Measurements from ENCODE around the gene LCE1D.

DNA sequence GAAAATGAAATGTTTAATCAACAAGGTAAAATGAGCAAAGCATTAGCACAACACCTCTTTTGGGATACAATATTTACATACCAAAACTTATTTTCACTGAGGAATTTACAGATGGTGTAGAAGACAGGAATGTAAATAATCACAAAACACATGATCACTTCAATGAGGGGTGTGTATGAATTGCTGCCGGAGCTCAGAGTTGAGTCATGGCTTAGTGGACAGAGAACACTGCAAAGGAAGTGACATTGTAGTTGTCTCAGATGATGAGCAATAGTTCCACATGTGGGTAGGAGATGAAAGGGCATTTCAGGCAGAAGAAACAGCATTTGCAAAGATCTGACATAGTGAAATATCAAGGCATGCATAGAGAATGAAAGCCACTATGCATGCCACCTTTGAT lies 44.3 kb upstream of the LCE1D start:
- TF ChIP-seq, protein P1, sequence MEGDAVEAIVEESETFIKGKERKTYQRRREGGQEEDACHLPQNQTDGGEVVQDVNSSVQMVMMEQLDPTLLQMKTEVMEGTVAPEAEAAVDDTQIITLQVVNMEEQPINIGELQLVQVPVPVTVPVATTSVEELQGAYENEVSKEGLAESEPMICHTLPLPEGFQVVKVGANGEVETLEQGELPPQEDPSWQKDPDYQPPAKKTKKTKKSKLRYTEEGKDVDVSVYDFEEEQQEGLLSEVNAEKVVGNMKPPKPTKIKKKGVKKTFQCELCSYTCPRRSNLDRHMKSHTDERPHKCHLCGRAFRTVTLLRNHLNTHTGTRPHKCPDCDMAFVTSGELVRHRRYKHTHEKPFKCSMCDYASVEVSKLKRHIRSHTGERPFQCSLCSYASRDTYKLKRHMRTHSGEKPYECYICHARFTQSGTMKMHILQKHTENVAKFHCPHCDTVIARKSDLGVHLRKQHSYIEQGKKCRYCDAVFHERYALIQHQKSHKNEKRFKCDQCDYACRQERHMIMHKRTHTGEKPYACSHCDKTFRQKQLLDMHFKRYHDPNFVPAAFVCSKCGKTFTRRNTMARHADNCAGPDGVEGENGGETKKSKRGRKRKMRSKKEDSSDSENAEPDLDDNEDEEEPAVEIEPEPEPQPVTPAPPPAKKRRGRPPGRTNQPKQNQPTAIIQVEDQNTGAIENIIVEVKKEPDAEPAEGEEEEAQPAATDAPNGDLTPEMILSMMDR (IDR thresholded peaks at IDR 0.05; ENCODE audit: insufficient read depth, low read length, poor library complexity, severe bottlenecking): no peak
- no peak for TF ChIP-seq EZH2phosphoT487 (conservative IDR thresholded peaks at IDR 0.05; ENCODE audit: low read length)
